Pons (tissue), 1 donor: Measurements from ENCODE around the gene SERPIND1.

Experiments
- DNase-seq: peaks from one replicate; pipeline ENCODE4 v3.0.0-alpha.2; 2016; ENCODE audit warnings: low spot score

SERPIND1 gene

DNA sequence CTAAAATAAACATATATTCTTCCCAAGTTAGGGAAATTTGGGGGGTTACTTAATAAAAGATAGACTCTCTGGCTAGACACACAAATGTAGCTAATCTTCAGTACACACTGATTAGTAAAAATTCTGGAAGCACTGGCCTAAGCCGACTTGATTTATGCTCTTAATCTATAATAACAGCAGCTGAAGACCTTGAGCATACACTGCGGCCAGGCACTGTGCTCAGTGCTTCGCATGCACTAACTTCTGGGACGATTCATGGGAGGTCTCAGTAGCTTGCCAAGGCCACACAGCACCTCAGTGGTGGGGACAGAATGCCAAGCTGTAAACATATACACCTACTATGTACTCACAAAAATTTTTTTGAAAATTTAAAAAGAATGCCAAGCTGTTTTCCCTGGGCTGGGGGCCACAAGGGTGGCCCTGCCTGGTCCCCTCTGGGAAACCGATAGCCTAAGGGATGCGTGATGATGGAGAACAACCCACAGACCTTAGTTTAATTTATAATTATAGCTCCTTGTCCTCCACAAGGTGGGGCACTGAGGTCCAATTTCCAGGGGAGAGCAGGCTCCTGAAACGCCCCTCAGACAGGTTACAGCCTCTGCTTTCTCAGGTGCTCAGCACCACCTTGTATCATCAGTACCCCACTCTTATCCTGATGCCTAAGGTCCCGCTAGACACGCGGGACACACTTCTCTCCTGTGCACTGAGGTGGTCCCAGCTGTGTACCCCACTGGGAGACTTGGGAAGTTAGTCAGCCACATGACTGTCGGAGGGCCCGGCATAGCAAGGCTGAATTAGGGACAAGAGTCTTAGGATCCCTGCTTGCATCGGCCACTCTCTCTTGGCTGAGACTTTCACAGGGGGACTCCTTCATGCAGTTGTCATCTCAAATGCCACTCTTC is 20.1 kb downstream of the SERPIND1 start:
- no peak for DNase-seq

DNA sequence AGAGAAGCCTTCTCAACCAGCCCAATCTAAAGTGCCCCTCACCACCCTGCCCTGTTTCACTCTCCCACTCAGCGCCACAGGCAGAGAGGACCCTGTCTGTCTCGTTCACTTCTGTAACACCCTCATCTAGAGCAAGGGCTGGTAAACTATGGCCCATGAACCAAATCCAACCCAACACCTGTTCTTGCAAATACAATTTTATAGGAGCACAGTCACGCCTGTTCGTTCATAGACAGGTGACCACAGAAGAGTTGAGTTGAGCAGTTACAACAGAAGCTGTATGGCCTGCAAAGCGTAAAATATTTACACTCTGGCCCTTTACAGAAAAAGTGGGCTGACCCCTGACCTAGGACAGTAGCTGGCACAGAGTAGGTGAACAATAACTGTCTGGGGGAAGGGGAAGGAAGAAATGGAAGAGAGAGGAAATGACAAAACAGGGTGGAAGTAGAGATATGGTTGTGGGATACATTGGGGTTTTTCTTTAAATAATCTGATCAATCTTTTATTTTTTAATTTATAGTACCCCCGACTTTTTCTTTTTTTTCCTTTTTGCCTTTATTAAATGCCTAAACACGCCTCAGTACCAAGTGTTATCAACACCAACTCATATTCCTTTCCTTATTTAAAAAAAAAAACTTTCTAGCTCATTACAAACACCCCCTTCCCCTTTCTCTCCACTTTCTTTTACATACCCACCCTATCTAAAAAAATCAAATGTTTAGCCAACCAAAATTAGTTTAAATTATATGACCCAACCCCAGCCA is 20.9 kb downstream of the SERPIND1 start:
- no peak for DNase-seq

DNA sequence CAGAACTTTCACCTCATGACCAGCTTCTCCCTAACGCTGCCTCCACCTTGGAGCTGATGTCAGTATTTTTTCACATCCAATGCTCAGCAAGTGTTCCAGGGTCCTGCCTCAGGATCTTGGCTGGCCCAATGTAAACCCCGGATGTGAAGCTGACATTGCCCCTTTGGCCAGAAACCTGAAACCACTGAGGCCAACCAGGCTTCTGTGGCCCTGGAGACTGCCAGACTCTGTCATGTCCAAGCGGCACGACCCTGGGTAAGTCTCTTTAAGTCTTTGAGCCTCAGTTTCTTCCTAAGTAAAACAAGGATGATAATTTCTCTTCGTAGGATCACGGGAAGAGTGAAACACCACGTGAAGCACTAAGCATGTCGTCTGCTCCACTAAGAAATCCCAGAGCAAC is 22.8 kb downstream of the SERPIND1 start:
- no peak for DNase-seq

- DNase-seq: no peak
These were observed 24.3 kb downstream of the SERPIND1 start for GRCh38 chr22:20798218-20798617.

DNA sequence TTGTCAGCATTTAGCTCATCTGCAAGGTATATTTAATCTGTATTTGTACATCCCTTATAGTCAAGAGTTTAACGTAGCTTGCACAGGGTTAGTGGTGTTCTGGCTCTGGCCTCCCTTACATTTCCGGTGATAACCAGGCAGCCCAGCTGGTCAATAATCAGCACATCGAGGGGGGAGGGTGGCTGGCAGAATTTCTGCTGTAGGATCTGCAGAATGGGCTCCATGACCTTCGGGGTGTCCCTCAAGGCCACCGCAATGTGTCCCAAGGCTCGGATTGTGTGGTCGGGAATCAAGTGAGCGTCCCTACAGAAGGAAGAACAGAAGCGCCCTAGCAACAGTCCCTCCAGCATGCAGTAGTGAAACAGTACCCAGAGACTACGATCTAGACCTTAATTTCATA is 25.1 kb downstream of the SERPIND1 start:
- DNase-seq: no peak

- DNase-seq: no peak
These were observed 25.5 kb downstream of the SERPIND1 start for GRCh38 chr22:20799449-20799848.

DNA sequence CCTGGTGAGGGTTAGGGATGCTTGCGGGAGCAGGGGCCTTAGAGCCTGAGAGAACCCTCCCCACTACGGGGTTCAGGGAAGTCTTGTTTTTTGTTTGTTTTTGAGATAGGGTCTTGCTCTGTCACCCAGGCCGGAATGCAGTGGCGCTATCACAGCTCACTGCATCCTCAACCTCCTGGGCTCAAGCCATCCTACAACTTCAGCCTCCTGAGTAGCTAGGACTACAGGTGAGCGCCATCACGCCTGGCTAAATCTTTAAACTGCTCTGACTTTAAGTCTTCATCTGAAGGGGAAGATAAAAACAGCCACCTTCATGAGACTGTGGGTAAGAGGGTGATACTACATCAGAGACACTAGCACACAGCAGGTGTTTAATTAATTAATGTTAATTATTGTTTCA is 28.5 kb downstream of the SERPIND1 start:
- no peak for DNase-seq

DNA sequence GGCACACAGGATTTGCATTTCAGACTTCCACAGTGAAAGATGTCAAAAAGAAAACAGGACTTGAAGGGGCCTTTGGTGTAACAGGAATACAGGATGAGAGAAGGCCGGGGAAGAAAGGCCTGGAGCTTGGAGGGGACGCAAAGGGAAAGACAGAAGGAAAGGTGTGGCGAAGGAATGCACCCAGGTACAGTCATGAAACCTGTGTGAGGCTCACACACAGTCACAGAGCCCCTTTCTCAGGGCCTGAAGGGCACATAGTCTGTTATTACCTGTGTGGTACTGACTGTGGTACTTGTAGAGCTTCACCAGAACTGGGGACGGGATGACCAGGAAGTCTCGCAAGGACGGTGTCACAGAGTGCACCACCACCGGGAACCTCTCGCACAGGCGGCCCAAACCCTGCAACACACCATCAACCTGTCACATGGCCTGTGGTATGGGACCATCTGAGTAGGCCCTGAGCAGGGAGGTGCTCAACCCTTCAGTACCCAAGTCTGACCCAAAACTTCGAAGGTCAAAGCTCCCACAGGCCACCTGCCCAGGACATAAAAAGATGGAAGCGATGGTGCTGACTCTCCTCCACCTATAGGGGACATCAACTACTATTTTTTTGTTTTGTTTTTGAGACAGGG is 29.1 kb downstream of the SERPIND1 start:
- no peak for DNase-seq

DNA sequence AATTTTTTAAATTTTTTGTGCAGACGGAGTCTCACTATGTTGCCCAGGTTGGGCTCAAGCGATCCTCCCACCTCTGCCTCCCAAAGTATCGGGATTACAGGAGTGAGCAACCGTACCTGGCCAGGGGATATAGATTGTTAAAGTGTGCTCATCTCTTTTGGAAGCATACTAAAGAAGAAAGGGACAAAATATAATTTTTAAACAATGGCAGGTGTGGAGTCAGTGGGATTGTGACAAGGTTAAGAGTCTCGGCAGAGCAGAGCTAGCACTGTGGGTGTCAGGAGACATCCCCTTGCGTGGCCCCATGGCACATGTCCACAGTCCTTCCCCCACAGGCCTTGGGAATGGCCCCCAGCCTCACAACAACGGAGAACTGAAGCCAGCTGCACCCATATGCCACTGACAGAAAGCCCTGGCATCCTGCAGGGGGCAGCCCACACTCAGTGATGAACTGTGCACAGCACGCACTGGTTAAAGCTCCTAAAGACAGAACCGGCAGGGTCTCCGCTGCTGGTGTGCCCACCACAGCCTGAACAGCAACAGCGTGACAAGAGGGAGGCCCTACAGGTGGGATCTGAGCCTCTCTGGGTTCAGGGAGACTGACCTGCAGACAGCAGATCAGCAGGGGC is 29.9 kb downstream of the SERPIND1 start:
- no peak for DNase-seq

GRCh38 chr22:20804650-20805049 is 30.7 kb downstream of the SERPIND1 start:
- no peak for DNase-seq

DNA sequence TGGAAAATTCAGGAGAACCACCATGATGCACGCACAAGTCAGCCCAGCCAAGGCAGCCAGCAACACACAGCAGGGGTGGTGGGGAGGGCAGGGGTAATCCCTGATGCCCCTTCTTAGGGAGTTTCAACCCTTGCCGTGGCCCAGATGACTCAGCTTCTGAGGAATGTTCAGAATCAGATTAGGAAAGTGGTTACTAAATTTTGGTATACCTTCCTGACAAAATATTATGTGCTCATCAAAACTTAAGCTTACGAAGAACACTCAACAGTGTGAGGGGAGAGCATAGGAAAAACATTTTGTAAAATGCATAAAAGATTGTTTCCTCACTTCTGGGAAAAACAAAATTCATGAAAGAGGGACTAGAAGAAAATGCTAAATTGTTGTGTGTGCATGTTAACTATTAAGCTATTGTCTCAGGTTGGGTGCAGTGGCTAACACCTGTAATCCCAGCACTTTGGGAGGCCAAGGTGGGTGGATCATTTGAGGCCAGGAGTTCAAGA is 32.1 kb downstream of the SERPIND1 start:
- DNase-seq: no peak

DNA sequence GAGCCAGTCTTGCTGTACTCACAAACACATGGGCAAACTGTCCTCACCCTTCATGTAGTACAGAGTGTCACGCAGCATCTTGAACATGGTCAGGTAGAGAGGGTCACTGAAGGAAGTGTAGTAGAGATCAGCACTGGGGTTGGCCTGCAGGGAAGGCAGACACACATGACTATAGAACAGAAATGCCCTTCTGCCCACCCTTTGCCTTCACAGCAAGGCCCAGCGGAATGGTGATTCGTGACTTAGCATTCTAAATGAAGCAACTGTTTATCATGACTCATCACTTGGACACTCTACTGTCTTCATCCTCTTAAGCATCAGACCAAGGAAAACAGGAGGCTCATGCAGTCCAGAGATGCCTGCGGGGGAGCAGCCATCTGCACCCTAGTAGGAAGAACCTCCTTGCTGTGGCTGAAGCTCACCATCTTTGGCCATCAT is 33.4 kb downstream of the SERPIND1 start:
- DNase-seq: peak; percentile 59

DNA sequence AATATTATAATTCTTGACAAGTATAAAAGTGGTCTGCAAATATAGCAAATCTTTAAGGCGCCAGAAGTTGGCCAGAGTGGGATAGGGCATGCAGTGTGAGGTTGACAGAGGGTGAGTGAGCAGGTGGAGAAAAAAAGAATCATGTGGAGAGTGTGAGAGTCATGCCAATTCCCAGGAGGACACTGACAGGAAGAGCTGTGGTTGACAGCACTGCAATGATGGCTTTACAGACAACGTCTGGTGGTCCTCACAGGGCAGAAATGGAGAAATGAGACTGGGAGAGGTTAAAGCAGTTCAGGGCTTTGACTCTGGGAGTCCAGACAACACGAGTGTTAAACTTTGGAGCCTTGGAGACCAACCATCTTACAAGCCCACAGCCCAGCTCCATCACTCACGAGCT is 34.9 kb downstream of the SERPIND1 start:
- DNase-seq: no peak

DNA sequence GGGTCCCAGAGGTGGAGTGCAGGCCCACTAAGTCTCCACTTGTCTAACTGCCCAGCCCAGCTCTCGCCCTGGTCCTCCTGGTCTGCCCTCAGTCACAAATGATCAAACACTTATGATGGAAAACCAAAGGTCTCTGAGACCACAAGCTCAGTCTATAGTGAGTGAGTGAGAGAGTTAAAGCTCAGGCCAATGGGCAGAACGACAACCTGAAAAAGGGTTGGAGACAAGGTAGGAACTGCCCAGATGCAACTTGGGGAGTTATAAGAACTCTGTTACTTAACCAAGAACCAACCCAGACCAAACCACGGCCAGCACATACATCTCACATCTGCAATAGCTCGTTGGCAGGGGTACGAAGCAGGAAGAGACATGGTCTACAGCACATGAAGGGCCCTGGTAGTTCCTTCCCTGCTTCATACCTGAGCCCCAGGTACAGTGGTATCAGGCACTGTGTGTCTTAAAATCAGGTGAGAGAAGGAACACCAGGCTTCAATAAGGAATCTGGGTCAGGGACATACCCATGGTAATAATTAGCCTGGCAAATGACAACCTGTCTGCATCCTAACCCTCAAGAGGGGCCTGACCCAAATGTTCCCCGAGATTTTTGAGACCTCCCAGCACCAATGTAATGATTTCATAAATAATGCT is 35.7 kb downstream of the SERPIND1 start:
- no peak for DNase-seq

- DNase-seq: no peak
These were observed 36.7 kb downstream of the SERPIND1 start for GRCh38 chr22:20810645-20811044.

GRCh38 chr22:20811171-20811570 is 37.3 kb downstream of the SERPIND1 start:
- no peak for DNase-seq

- DNase-seq: no peak
These were observed 38.2 kb downstream of the SERPIND1 start for GRCh38 chr22:20811971-20812660.

DNA sequence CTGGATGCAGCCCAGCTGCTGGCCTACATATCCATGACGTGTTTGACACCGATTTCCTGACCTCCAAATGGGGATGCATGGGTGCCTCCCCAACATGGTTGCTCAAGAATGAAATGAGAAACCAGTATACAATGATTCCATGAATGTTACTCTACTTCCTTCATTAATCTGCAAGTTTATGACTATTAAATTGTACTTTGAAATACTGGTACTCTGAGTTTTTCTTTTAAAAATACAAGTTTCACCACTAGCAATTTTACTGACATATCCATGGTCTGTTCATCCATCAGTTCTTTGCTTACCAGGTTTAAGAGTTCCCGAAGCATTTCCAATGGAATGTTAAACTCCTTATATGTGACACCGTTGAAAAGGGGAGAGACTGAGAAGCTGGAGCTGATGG is 39.1 kb downstream of the SERPIND1 start:
- no peak for DNase-seq

GRCh38 chr22:20814221-20814808 is 40.4 kb downstream of the SERPIND1 start:
- DNase-seq: no peak

DNA sequence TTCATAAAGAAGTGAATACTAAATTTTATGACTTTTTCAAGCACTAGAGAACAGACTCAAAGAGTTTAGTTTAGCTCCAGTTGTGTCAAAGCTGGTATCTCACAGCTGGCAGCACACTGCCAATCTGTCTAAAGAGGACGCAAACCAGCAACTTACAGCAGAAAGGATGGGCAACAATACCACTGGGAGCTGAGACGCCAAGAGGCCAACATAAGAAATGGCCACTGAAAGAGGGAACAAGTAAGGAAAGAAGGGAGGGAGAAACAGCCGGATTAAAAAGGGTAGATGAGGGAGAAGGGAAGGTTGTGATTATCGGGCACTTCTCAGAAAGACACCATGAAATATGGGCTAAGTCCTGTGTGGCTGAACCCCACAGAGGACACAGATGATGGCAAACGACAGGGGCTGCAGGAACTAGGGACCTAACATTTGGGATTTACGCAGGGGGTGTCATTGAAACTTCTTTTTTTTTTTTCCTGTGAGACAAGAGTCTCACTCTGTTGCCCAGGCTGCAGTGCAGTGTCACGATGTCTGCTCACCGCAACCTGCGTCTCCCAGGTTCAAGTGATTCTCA is 41.7 kb downstream of the SERPIND1 start:
- DNase-seq: no peak
